RWPE1 (cell line): Measurements from ENCODE around the gene M1AP.
"Not testable (repeated sequence)": the region's sequence is repeated elsewhere in the genome, so short reads cannot be mapped to it uniquely, and the experiment has no call there.

Experiments used
- CTCF ChIA-PET: fragments of 350-600 bp; sonication (Branson Sonifier 250); formaldehyde crosslinking; extraction: SDS; loops from one replicate; lab custom pipeline; 2021; lab: Yijun Ruan, JAX
- POLR2A ChIA-PET: fragments of 400-600 bp; formaldehyde crosslinking; extraction: SDS; loops from one replicate; lab custom pipeline; 2020; ENCODE audit warnings: antibody characterized with exemption; ENCODE audit not compliant: low non-redundant PET; lab: Yijun Ruan, JAX
- DNase-seq: peaks from one replicate; pipeline ENCODE4 v3.0.0; 2012; ENCODE audit warnings: low spot score
- H3K27ac ChIP-seq: fragments of 450-650 bp; 2 replicates; pipeline ENCODE4 v1.5.1; 2017
- CTCF ChIP-seq: fragments of 450-650 bp; conservative IDR thresholded peaks from 2 replicates; pipeline ENCODE4 v1.5.1; 2017; ENCODE audit warnings: low read depth, mild to moderate bottlenecking

M1AP gene

GRCh38 chr2:74566754-74567085, 81.4 kb downstream of the M1AP start:
- TF ChIP-seq CTCF, result no peak
- ChIA-PET POLR2A (no interaction called here), CTCF (interaction anchor here (1.1 kb wide), 1 partner anchor 83 kb away, joined by 5 read pairs; the partner anchor contains the start of genes CCDC142 and TTC31)
- DNase-seq, result no peak
- H3K27ac ChIP-seq, result peak overlapping the region; percentile 55; the same call in 1 of the 2 replicates

DNA sequence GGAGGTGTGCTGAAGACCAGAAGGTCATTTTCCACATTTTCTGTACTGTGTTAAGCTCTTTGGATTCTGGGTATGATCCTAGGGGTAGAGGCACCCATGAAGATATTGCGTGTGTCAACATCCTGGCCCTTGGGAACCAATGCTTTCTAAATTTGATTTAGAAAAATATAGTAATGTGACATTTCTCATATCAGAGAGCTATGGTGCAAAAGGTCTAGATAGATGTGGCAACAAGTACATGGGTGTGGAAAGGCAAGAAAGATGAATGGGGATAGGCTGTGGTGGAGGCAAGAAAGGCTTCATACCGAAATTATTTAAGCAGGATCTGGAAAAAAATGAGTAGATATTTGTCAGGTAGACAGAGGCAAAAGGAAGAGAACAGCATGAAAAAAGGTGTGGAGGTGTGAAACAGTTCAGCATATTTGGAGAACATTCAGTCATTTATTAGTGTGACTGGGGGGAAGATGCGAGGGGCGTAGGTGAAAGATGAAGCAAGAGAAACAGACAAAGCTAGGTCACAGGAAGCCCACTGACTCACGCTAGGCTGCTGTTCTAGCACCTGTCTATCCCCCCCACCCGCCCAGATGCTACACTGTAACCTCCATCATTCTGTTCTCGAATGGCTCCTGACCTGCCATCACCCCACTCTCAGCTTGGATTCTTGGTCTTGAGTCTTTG, 81.9 kb downstream of the M1AP start:
- POLR2A ChIA-PET, result no interaction called here
- H3K27ac ChIP-seq, result peak overlapping the region; percentile 55; the same call in 1 of the 2 replicates
- no peak for TF ChIP-seq CTCF
- CTCF ChIA-PET, result interaction anchor here (0.7 to 1.1 kb wide), 3 partner anchors 34 to 310 kb away, joined by 3 to 5 read pairs (median 3); partner anchors contain the start of genes CCDC142 and TTC31
- DNase-seq, result no peak

GRCh38 chr2:74564222-74564621, 83.9 kb downstream of the M1AP start:
- TF ChIP-seq CTCF, result no peak
- ChIA-PET POLR2A (no interaction called here), CTCF (no interaction called here)
- no peak overlapping the region for H3K27ac ChIP-seq
- DNase-seq, result peak; percentile 43

- CTCF ChIA-PET, result interaction anchor here (0.7 kb wide), 1 partner anchor 25 kb away, joined by 3 read pairs; no protein-coding TSS in a partner anchor
- no peak for DNase-seq
- TF ChIP-seq CTCF, result no peak
- POLR2A ChIA-PET, result no interaction called here
- no peak overlapping the region for H3K27ac ChIP-seq
These were observed 85.9 kb downstream of the M1AP start for GRCh38 chr2:74562126-74562775.

- H3K27ac ChIP-seq, DNase-seq, POLR2A ChIA-PET: not testable (repeated sequence)
- CTCF ChIA-PET, result interaction anchor here (0.6 kb wide), 1 partner anchor 355 kb away, joined by 3 read pairs; no protein-coding TSS in a partner anchor
These were observed 87.1 kb downstream of the M1AP start for GRCh38 chr2:74561022-74561421.

- POLR2A ChIA-PET, result no interaction called here
- CTCF ChIA-PET, result interaction anchor here (0.6 kb wide), 1 partner anchor 356 kb away, joined by 3 read pairs; no protein-coding TSS in a partner anchor
- DNase-seq, result no peak
- H3K27ac ChIP-seq, result no peak overlapping the region
- TF ChIP-seq CTCF, result no peak
These were observed 87.5 kb downstream of the M1AP start for GRCh38 chr2:74560591-74560990.

DNA sequence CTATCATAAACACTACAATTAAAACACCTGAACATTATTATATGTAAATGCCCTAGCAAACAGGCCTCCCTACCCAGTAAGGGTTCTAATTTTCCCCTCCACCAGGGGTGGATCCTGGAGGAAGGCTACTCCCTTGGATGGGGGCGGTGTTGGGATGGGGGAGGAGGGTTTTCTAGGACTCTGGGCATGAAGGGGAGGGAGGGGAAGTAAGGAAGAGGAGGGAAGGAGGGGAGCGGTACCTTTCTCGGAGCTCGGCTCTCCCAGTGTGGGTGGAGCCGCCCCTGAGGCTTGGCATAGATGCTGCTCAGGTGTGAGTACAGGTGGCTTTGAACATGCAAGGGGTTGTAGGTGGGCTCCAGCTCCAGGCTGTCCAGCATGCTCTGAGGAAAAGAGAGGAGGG, 88.2 kb downstream of the M1AP start:
- ChIA-PET CTCF (interaction anchor here (0.7 kb wide), 1 partner anchor 61 kb away, joined by 3 read pairs; no protein-coding TSS in a partner anchor), POLR2A (no interaction called here)
- H3K27ac ChIP-seq, result no peak overlapping the region
- no peak for TF ChIP-seq CTCF
- no peak for DNase-seq
